Sigmoid colon (tissue), 4 donors: Measurements from ENCODE around the gene NIM1K.
"Not testable (repeated sequence)": the region's sequence is repeated elsewhere in the genome, so short reads cannot be mapped to it uniquely, and the experiment has no call there.

Experiments
- EP300 ChIP-seq, 4 donors: sonication (generic); formaldehyde crosslinking; IDR thresholded peaks; one replicate each; pipeline ENCODE4 v1.6.1; 2017; ENCODE audit warnings: antibody characterized with exemption in 4 of 4
- POLR2A ChIP-seq, 2 donors: fragments of 450-650 bp; IDR thresholded peaks; one replicate each; pipeline ENCODE4 v1.6.1; 2016; ENCODE audit warnings: antibody characterized with exemption in 2 of 2, mild to moderate bottlenecking in 2 of 2, moderate library complexity in 2 of 2
- TF ChIP-seq, protein P1 (sequence below), 4 experiments: fragments of 450-650 bp in 3 of 4; fragments of 200-600 bp in 1 of 4; IDR thresholded peaks; one replicate each; pipeline ENCODE4 v1.5.1; 2016 to 2019; ENCODE audit warnings: antibody characterized with exemption in 4 of 4, mild to moderate bottlenecking in 3 of 4, moderate library complexity in 2 of 4

DNA sequence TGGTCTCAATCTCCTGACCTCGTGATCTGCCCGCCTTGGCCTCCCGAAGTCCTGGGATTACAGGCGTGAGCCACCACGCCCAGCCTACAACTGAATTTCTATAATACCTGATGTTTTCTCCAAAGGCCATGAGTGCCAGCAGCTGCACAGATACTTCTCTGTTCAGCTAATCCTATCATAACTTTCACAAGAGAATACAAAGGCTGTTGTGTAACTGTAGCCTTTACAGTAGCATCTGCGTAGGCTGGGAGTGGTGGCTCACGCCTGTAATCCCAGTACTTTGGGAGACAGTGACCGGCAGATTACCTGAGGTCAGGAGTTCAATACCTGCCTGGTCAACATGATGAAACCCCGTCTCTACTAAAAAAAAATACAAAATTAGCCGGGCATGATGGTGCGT lies 8.9 kb upstream of the NIM1K start:
- not testable (repeated sequence) for TF ChIP-seq POLR2A, EP300 (IDR thresholded peaks at IDR 0.05)
- TF ChIP-seq, protein P1, sequence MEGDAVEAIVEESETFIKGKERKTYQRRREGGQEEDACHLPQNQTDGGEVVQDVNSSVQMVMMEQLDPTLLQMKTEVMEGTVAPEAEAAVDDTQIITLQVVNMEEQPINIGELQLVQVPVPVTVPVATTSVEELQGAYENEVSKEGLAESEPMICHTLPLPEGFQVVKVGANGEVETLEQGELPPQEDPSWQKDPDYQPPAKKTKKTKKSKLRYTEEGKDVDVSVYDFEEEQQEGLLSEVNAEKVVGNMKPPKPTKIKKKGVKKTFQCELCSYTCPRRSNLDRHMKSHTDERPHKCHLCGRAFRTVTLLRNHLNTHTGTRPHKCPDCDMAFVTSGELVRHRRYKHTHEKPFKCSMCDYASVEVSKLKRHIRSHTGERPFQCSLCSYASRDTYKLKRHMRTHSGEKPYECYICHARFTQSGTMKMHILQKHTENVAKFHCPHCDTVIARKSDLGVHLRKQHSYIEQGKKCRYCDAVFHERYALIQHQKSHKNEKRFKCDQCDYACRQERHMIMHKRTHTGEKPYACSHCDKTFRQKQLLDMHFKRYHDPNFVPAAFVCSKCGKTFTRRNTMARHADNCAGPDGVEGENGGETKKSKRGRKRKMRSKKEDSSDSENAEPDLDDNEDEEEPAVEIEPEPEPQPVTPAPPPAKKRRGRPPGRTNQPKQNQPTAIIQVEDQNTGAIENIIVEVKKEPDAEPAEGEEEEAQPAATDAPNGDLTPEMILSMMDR (IDR thresholded peaks at IDR 0.05) = not testable (repeated sequence)
